Islet of Langerhans (tissue), 1 donor: Measurements from ENCODE around the gene ZNF333.
"Not testable (repeated sequence)": the region's sequence is repeated elsewhere in the genome, so short reads cannot be mapped to it uniquely, and the experiment has no call there.

Experiments
- FAIRE-seq: peaks from one replicate; lab custom pipeline; 2011; peaks lifted over from hg19 to GRCh38; lab: Jason Lieb, UNC

ZNF333 gene

GRCh38 chr19:14769201-14769600 is 79.4 kb downstream of the ZNF333 start:
- no peak for FAIRE-seq

GRCh38 chr19:14770136-14770535 is 80.3 kb downstream of the ZNF333 start:
- FAIRE-seq, result no peak

DNA sequence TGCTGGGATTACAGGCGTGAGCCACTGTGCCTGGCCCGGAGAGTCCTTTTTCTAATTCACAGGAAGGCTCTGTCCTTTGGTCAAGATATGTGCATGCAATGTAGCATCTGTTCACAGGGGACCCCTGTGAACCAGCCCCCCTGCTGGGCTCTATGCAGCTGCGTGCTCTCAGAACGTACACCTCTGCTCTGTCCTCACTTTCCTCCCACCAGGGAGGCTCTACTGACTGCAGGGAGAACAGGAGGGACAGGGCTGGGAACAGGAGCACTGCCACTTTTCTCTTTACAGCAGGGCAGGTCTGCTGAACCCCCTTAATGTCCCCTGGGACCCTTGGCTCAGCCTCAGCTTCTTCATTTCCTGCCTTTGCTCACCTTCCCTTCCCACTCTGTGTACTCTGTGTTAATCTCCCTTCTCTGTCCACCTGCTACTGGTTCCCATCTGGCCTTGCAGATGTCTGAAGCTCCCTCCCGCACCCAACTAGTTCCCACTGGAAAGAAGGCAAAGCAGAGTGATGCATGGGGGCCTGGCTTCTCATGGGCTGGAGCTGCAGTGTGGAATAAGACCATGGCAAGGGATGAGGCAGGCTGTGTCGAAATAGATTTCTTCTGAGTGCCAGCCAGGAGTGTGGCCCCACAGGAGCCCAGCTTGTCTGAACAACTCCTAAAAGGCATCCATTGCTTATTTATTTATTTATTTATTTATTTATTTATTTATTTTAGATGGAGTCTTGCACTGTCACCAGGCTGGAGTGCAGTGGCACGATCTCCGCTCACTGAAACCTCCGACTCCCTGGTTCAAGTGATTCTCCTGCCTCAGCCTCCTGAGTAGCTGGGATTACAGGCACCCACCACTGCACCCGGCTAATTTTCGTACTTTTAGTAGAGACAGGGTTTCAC is 81.3 kb downstream of the ZNF333 start:
- FAIRE-seq, result no peak

GRCh38 chr19:14772467-14772866 is 82.6 kb downstream of the ZNF333 start:
- FAIRE-seq, result no peak

DNA sequence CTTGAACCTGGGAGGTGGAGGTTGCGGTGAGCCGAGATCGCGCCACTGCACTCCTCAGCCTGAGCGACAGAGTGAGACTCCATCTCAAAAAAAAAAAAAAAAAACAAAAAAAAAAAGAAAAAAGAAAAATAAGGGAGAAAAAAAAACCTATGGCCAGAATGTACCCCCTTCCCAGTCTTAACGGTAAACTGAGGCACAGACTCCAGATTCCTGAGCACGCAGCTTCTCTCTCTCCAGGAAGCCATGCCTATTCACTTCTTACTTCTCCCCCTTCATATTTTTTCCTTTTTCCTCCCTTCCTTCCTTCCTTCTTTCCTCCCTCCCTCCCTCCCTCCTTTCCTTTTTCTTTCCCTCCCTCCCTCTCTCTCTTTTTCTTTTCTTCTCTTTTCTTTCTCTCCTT is 83.1 kb downstream of the ZNF333 start:
- no peak for FAIRE-seq

GRCh38 chr19:14773722-14774121 is 83.9 kb downstream of the ZNF333 start:
- not testable (repeated sequence) for FAIRE-seq

DNA sequence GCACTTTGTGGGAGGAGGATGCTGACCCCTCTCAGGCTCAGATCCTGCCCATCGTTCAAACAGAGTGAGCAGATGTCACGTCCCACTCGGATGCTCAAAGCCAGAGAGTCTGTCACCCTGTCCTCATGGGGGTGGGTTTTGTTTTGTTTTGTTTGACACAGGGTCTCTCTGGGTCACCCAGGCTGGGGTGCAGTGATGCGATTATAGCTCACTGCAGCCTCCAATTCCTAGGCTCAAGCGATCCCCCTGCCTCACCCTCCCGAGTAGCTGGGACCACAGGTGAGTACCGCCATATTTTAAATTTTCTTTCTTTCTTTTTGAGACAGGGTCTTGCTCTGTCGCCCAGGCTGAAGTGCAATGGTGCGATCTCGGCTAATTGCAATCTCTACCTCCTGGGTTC is 84.5 kb downstream of the ZNF333 start:
- no peak for FAIRE-seq

GRCh38 chr19:14775326-14775725 is 85.5 kb downstream of the ZNF333 start:
- not testable (repeated sequence) for FAIRE-seq

DNA sequence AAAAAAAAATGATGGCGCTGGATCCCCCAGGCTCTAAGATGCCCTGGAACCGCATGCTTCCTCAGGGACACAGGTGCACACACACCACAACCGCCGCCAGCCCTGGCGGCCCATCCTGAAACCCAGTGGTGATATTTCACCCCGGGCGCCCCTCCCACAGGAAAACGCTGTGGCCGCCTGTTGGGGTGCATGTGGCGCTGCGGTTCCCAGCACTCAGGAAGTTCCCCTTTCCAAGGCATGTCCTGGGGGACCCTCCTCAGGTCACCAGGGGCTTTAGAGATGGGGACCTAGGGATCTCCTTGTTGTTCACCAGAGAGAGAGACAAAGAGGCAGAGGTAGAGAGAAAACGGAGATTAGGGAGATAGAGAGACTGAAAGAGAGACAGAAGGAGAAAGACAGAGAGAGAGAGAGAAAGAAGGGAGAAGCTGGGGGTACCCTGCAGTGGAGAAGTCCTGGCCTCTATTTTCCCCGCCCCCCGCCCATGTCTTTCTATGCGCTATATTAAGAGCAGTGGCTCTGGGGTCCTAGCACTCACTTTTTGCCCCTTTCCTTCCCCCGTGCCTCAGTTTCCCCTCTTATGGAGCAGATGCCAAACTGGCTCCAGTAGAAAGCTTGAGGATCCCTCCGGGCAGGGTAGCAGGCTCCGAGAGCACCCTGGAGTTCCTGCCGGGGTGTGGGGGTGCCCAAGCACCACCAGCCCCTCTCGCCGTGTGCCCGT is 86.2 kb downstream of the ZNF333 start:
- no peak for FAIRE-seq

DNA sequence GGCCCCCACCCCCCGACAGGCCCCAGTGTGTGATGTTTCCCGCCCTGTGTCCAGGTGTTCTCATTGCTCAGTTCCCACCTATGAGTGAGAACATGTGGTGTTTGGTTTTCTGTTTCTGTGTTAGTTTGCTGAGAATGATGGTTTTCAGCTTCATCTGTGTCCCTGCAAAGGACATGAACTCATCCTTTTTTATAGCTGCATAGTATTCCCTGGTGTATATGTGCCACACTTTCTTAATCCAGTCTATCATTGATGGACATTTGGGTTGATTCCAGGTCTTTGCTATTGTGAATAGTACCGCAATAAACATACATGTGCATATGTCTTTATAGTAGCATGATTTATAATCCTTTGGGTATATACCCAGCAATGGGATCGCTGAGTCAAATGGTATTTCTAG is 87.8 kb downstream of the ZNF333 start:
- FAIRE-seq, result not testable (repeated sequence)

DNA sequence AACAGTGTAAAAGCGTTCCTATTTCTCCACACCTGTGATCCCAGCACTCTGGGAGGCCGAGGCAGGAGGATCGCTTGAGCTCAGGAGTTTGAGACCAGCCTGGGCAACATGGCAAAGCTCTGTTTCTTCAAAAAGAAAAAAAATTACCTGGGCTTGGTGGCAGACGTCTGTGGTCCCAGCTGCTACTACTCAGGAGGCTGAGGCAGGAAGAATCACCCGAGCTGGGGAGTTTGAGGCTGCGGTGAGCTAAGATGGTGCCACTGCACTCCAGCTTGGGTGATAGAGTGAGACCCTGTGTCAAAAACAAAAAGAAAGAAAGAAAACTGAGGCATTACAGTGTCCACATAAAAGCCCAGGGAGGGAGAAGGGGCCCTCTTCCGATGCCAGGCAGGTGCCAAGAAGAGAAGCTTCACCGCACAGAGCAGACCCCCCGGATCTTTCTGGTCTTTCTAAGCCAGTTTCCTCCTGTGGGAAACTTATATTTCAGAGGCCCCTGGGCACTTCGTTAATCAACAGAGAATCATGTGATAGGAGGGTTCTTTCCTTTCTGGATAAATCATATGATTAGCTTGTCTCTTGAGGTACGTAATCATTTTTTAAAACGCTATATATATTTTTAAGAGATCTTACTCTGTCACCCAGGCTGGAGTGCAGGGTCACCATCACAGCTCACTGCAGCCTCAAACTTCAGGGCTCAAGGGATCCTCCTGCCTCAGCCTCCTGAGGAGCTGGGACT is 88.4 kb downstream of the ZNF333 start, which contains the start of gene ADGRE2:
Gene ADGRE2, minus strand, starts transcription at position 451 of the 736 bp plus-strand sequence. CDS start 1,804 bp downstream, outside the sequence.
- FAIRE-seq, result not testable (repeated sequence)

DNA sequence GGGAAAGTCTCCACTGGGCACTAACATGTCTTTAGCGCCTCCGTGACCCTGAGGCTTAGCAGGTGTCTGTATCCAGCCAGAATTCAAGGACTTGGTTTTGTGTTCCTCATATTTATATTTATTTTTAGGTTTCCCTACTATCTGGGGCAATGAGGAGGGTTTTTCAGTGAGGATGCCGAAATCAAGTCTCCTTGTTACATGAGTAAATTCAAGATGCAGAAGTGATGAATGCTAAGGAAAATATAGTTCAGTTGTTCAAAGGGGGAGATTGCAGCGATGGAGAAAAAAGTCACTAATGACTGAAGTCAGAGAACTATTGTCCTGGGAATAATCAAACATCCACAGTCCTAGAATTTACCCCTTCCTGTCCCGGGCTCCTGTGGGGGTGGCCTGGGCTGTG is 89.3 kb downstream of the ZNF333 start:
- FAIRE-seq, result no peak

- not testable (repeated sequence) for FAIRE-seq
These were observed 90.9 kb downstream of the ZNF333 start for GRCh38 chr19:14780622-14781225.

- FAIRE-seq, result not testable (repeated sequence)
These were observed 92.1 kb downstream of the ZNF333 start for GRCh38 chr19:14781713-14782536.

DNA sequence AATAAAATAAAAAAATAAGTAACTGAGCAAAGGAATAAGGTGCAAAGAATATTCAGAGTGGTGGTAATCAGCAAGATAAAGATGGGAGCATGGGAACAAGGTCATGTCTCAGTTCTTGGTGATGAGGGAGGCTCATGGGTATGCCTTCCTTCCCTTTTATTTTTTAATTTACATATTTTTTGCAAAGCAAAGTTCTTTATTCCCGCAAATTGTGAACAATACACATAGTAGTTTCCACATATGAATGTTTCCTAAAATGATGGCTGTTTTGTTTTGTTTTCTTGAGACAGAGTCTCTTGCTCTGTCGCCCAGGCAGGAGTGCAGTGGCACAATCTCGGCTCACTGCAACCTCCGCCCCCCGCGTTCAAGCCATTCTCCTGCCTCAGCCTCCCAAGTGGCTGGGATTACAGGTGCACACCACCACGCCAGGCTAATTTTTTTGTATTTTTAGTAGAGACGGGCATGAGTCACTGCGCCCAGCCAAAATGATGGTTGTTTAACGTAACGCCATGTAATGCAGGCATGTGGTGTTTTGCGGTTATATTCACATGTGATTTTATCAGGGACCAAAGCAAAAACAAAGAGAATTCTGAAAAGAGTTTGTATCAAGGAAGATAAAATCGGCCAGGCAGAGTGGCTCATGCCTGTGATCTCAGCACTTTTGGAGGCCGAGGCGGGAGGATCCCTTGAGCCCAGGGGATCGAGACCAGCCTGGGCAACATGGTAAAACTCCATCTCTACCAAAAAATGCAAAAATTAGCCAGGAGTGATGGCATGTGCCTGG is 93.0 kb downstream of the ZNF333 start:
- no peak for FAIRE-seq
